Suprapubic skin (tissue), 4 donors: ENCODE results near the gene ROPN1L.

ENCODE experiments used
- CTCF ChIP-seq, 2 donors: fragments of 200-600 bp in 1 of 2; fragments of 450-650 bp in 1 of 2; sonication (generic) in 1 of 2; IDR thresholded peaks; one replicate each; pipeline ENCODE4 v1.5.1; 2016 to 2019; ENCODE audit warnings: antibody characterized with exemption in 2 of 2, mild to moderate bottlenecking in 1 of 2, moderate library complexity in 1 of 2
- POLR2A ChIP-seq, 2 donors: fragments of 450-650 bp; IDR thresholded peaks; one replicate each; pipeline ENCODE4 v1.6.1; 2017; ENCODE audit warnings: antibody characterized with exemption in 2 of 2, mild to moderate bottlenecking in 2 of 2, moderate library complexity in 2 of 2
- POLR2AphosphoS5 ChIP-seq, 3 donors: sonication (generic); formaldehyde crosslinking; IDR thresholded peaks; one replicate each; pipeline ENCODE4 v1.6.1; 2017; ENCODE audit warnings: antibody characterized with exemption in 3 of 3

- TF ChIP-seq CTCF (IDR thresholded peaks at IDR 0.05) (no peak), POLR2AphosphoS5 (IDR thresholded peaks at IDR 0.05) (no peak), POLR2A (IDR thresholded peaks at IDR 0.05) (no peak)
These were observed 32.9 kb downstream of the ROPN1L start for GRCh38 chr5:10474521-10475075.
